CD4-positive, alpha-beta memory T cell (primary cell): Measurements from ENCODE around the gene TM9SF4. TPM values are rescaled to one million over a fixed set of nuclear protein-coding genes. Genes with fewer than 3 reads are reported as not detected.

Experiments used
- CTCF ChIA-PET: fragments of 350-600 bp; sonication (Branson Sonifier 250); formaldehyde crosslinking; loops from one replicate; lab custom pipeline; 2021; ENCODE audit warnings: inconsistent platforms; ENCODE audit not compliant: partially characterized antibody; lab: Charles Lee
- POLR2A ChIA-PET: fragments of 350-600 bp; sonication (Branson Sonifier 250); formaldehyde crosslinking; loops from one replicate; lab custom pipeline; 2021; ENCODE audit not compliant: partially characterized antibody; lab: Charles Lee
- DNase-seq, 5 donors: peaks; one replicate each; pipeline versions ENCODE4 v3.0.0 to v3.0.0-alpha.2; 2020 to 2022; ENCODE audit warnings: mixed read lengths in 1 of 5
- H3K27ac ChIP-seq: one replicate; pipeline ENCODE4 v1.7.0; 2013; ENCODE audit warnings: low read depth, low read length
- H3K27me3 ChIP-seq: 2 replicates; pipeline ENCODE4 v1.7.0; 2013; ENCODE audit warnings: mild to moderate bottlenecking, low read length, moderate library complexity; ENCODE audit not compliant: insufficient read depth
- H3K36me3 ChIP-seq: 2 replicates; pipeline ENCODE4 v1.7.0; 2013; ENCODE audit warnings: mild to moderate bottlenecking, low read length, moderate library complexity; ENCODE audit not compliant: insufficient read depth
- H3K4me1 ChIP-seq: 2 replicates; pipeline ENCODE4 v1.7.0; 2013; ENCODE audit warnings: mild to moderate bottlenecking, low read length, moderate library complexity; ENCODE audit not compliant: insufficient read depth
- H3K4me3 ChIP-seq, 2 donors: one replicate each; pipeline ENCODE4 v1.7.0; 2013; ENCODE audit warnings: low read length in 2 of 2, mild to moderate bottlenecking in 1 of 2
- H3K9me3 ChIP-seq, 2 donors: one replicate each; pipeline ENCODE4 v1.7.0; 2013; ENCODE audit warnings: low read length in 2 of 2, control low read depth in 1 of 2; ENCODE audit not compliant: control insufficient read depth in 1 of 2
- H3K27ac Mint-ChIP-seq, 7 donors: one replicate each; pipeline ENCODE4 v1.8.0; 2020 to 2021; ENCODE audit warnings: mixed read lengths in 7 of 7, mild to moderate bottlenecking in 6 of 7, inconsistent platforms in 3 of 7, moderate library complexity in 3 of 7
- H3K27me3 Mint-ChIP-seq, 2 donors: one replicate each; pipeline ENCODE4 v1.8.0; 2020 to 2021; ENCODE audit warnings: mixed read lengths in 2 of 2
- H3K36me3 Mint-ChIP-seq, 2 donors: one replicate each; pipeline ENCODE4 v1.8.0; 2020 to 2021; ENCODE audit warnings: mixed read lengths in 2 of 2, inconsistent platforms in 1 of 2, mild to moderate bottlenecking in 1 of 2
- H3K4me1 Mint-ChIP-seq, 4 donors: one replicate each; pipeline ENCODE4 v1.8.0; 2020 to 2021; ENCODE audit warnings: mixed read lengths in 4 of 4, mild to moderate bottlenecking in 1 of 4
- H3K4me3 Mint-ChIP-seq, 8 donors: one replicate each; pipeline ENCODE4 v1.8.0; 2020 to 2021; ENCODE audit warnings: mixed read lengths in 8 of 8, mild to moderate bottlenecking in 7 of 8, moderate library complexity in 6 of 8, inconsistent platforms in 3 of 8
- H3K9me3 Mint-ChIP-seq, 8 donors: one replicate each; pipeline ENCODE4 v1.8.0; 2020 to 2021; ENCODE audit warnings: mixed read lengths in 8 of 8, mild to moderate bottlenecking in 5 of 8, inconsistent platforms in 3 of 8, moderate library complexity in 1 of 8
- intact Hi-C: fragments of 100-400 bp; cut with micrococcal nuclease; formaldehyde crosslinking; loops from one replicate; pipeline ENCODE4 v1.15.1; 2023
- polyA plus RNA-seq, 2 donors: library from polyadenylated mRNA; unstranded; fragments of 300-500 nt; fragmentation: Illumina TruSeq; gene quantifications; one replicate each; pipeline ENCODE4 v1.2.3, GENCODE V29; 2021
- total RNA-seq, 2 experiments: library from RNA; stranded (reverse); gene quantifications; one replicate each; pipeline ENCODE4 v1.2.3, GENCODE V29; 2021

TM9SF4 gene
- total and polyA plus RNA-seq, 4 experiments from 2014 or later, result 33.4 to 40.7 (median 36.7) TPM

DNA sequence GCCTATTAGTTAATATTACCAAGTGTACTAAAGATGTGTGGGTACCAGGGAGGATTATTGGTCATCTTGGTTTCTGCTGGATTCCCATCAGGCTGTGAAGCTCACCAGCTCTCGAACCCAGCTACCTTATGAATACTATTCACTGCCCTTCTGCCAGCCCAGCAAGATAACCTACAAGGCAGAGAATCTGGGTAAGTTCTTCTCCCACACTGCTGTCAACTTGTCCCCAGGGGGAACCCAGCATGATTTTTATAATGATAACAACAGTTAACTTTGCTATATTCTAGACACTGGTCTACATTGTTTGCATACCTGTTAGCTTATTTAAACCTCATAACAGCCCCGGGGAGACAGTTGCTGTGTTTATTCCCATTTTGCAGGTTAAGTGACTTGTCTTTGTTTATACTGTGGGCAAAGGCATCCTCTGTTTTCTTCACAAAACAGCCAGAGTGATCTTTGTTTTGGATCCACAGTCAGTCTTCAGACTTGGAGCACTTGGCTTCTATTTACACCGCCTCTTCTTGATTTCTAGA lies 26.5 kb downstream of the TM9SF4 start:
- intact Hi-C loops, result no loop called here
- Histone ChIP-seq H3K36me3 (peaks cover 31% of the 10 kb centered on the region), H3K27ac (no peak overlapping the region), H3K27me3 (no peaks in the 10 kb centered on the region), H3K4me3 (no peak overlapping the region), H3K9me3 (no peaks in the 10 kb centered on the region), H3K4me1 (no peaks in the 10 kb centered on the region)
- Mint-ChIP-seq H3K36me3 (peaks cover 48 to 64% of the 10 kb centered on the region in 2 donors), H3K4me1 (peaks cover 10 to 21% (median 13%) of the 10 kb centered on the region in 4 donors), H3K27ac (no peak overlapping the region), H3K27me3 (no peaks in the 10 kb centered on the region), H3K9me3 (peaks cover 0 to 2% (median 0%) of the 10 kb centered on the region in 8 donors), H3K4me3 (no peak overlapping the region)
- ChIA-PET POLR2A (no interaction called here), CTCF (interaction anchor here (0.9 kb wide), 1 partner anchor 104 kb away, joined by 3 read pairs; no protein-coding TSS in a partner anchor)
- DNase-seq, result no peak

DNA sequence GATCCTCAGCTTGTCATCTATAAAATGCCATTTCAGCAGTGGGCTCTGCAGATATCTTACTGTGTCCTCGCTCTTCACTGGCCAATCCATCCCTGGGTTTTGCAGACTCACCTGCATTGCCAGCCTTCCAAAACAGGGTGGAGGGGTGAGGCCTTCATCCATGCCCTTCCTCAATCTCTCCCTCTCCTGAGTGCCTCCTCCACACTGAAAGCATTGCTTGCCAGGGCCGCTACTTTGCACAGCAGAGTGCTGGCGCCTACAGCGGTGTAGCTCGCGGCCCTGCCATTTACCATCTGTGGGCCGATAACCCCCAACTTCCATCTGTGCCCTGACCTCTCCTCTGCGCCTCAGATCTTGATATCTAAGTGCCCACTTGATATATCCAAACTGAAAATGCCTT lies 29.4 kb downstream of the TM9SF4 start:
- ChIA-PET CTCF (no interaction called here), POLR2A (no interaction called here)
- H3K27me3 Mint-ChIP-seq, result no peaks in the 10 kb centered on the region
- H3K4me1 Mint-ChIP-seq, result peaks cover 0 to 2% (median 0%) of the 10 kb centered on the region in 4 donors
- Histone ChIP-seq H3K36me3 (peaks cover 57% of the 10 kb centered on the region), H3K27ac (no peak overlapping the region), H3K9me3 (no peaks in the 10 kb centered on the region), H3K4me1 (no peaks in the 10 kb centered on the region), H3K4me3 (no peak overlapping the region), H3K27me3 (no peaks in the 10 kb centered on the region)
- H3K36me3 Mint-ChIP-seq, result peaks cover 59 to 78% of the 10 kb centered on the region in 2 donors
- intact Hi-C loops, result no loop called here
- peak overlapping the region in 2 of 7 donors; percentile 39 to 77 for H3K27ac Mint-ChIP-seq
- H3K4me3 Mint-ChIP-seq, result no peak overlapping the region
- DNase-seq, result no peak
- H3K9me3 Mint-ChIP-seq, result no peaks in the 10 kb centered on the region

DNA sequence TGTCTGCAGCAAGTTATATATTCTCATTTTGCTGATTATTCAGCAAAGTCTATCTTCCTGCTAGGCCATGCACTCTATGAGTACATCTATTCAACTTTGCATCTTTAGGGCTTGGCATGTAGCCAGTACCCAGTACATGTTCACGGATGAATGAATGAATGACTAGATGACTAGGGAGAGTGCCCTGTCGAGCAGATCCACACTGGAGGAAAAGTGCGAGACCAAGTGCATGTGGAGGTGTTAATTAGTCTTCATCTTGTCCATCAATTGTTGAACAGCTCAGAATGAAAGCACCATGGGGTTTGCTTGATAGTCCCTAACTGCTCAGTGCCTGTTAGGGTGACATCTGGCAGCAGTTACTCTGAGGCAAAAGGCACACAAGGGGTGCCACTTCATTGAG lies 30.4 kb downstream of the TM9SF4 start:
- Mint-ChIP-seq H3K27me3 (no peaks in the 10 kb centered on the region), H3K9me3 (no peaks in the 10 kb centered on the region), H3K4me1 (peaks cover 0 to 2% (median 0%) of the 10 kb centered on the region in 4 donors), H3K4me3 (no peak overlapping the region), H3K27ac (no peak overlapping the region), H3K36me3 (peaks cover 63 to 81% of the 10 kb centered on the region in 2 donors)
- ChIA-PET CTCF (interaction anchor here (1.4 kb wide), 1 partner anchor 48 kb away, joined by 4 read pairs; no protein-coding TSS in a partner anchor), POLR2A (no interaction called here)
- Histone ChIP-seq H3K27me3 (no peaks in the 10 kb centered on the region), H3K4me3 (no peak overlapping the region), H3K4me1 (no peaks in the 10 kb centered on the region), H3K27ac (no peak overlapping the region), H3K36me3 (peaks cover 66% of the 10 kb centered on the region), H3K9me3 (no peaks in the 10 kb centered on the region)
- DNase-seq, result no peak
- intact Hi-C loops, result no loop called here

DNA sequence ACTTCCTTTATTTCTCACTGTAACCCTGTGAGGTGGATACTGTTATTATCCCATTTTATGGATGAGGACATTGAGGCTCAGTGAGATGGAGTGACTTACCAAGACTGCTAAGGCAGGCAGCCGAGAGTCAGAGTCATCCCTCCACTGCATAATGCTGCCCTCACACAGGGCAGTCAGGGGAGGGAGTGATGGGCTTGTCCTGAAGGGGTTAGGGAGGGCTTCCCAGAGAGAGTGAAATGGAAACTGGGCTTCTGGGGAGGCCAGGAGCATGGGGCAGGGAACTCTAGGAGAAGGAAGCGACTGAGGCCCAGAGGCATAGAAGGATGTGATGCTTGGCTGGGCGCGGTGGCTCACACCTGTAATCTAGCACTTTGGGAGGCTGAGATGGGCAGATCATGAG lies 31.1 kb downstream of the TM9SF4 start:
- Mint-ChIP-seq H3K9me3 (no peaks in the 10 kb centered on the region), H3K4me1 (peaks cover 0 to 2% (median 0%) of the 10 kb centered on the region in 4 donors), H3K36me3 (peaks cover 69 to 84% of the 10 kb centered on the region in 2 donors), H3K27ac (peak overlapping the region in 1 of 7 donors; percentile 22), H3K4me3 (no peak overlapping the region), H3K27me3 (no peaks in the 10 kb centered on the region)
- Histone ChIP-seq H3K27me3 (no peaks in the 10 kb centered on the region), H3K27ac (no peak overlapping the region), H3K36me3 (peaks cover 73% of the 10 kb centered on the region), H3K4me3 (no peak overlapping the region), H3K4me1 (no peaks in the 10 kb centered on the region), H3K9me3 (no peaks in the 10 kb centered on the region)
- DNase-seq, result no peak
- intact Hi-C loops, result no loop called here
- ChIA-PET POLR2A (no interaction called here), CTCF (interaction anchor here (1.4 kb wide), 1 partner anchor 48 kb away, joined by 4 read pairs; no protein-coding TSS in a partner anchor)

DNA sequence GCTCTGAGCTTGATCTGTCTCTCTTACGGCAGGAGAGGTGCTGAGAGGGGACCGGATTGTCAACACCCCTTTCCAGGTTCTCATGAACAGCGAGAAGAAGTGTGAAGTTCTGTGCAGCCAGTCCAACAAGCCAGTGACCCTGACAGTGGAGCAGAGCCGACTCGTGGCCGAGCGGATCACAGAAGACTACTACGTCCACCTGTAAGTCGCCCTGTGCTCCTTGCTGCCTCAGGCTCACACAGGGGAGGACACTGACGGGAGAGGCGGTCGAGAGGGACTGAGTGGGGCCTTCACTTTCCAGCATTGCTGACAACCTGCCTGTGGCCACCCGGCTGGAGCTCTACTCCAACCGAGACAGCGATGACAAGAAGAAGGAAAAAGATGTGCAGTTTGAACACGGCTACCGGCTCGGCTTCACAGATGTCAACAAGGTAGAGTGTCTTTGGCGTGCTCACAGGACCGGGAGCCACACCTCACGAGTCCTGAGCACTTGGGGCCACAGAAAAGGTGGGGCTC lies 32.0 kb downstream of the TM9SF4 start:
- Mint-ChIP-seq H3K27ac (peak overlapping the region in 2 of 7 donors; percentile 38 to 66), H3K36me3 (peaks cover 70 to 85% of the 10 kb centered on the region in 2 donors), H3K9me3 (peaks cover 0 to under 1% (median 0%) of the 10 kb centered on the region in 8 donors), H3K4me1 (peaks cover 0 to 2% (median 0%) of the 10 kb centered on the region in 4 donors), H3K27me3 (no peaks in the 10 kb centered on the region), H3K4me3 (no peak overlapping the region)
- DNase-seq, result no peak
- H3K36me3 ChIP-seq, result peaks cover 78% of the 10 kb centered on the region
- H3K9me3 ChIP-seq, result no peaks in the 10 kb centered on the region
- ChIA-PET CTCF (interaction anchor here (1.4 kb wide), 1 partner anchor 49 kb away, joined by 4 read pairs; no protein-coding TSS in a partner anchor), POLR2A (no interaction called here)
- intact Hi-C loops, result no loop called here
- H3K4me1 ChIP-seq, result no peaks in the 10 kb centered on the region
- H3K4me3 ChIP-seq, result no peak overlapping the region
- no peak overlapping the region for H3K27ac ChIP-seq
- no peaks in the 10 kb centered on the region for H3K27me3 ChIP-seq

DNA sequence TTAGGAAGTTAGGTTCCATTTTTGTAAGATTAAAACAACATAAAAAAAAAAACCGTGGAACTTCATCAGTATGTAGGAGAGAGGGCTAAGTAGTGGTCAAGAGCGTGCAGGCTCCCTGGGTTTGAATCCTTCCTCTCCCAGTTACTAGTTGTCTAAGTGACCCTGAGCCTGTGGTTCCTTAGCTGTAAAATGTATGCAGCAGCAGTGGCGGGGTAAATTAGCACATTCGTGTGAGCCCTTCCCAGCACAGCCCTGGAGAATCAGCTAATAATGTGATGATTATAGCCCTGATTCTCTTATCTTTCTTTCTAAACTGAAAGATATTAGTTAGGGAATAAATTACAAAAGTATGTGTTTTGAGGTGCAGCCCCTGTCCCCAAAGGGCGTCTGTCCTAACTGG lies 32.6 kb downstream of the TM9SF4 start:
- peaks cover 0 to 2% (median 0%) of the 10 kb centered on the region in 4 donors for H3K4me1 Mint-ChIP-seq
- H3K9me3 ChIP-seq, result no peaks in the 10 kb centered on the region
- H3K4me1 ChIP-seq, result no peaks in the 10 kb centered on the region
- POLR2A ChIA-PET, result no interaction called here
- H3K4me3 Mint-ChIP-seq, result no peak overlapping the region
- peaks cover 0 to 2% (median 0%) of the 10 kb centered on the region in 8 donors for H3K9me3 Mint-ChIP-seq
- no peak overlapping the region for H3K27ac ChIP-seq
- no peaks in the 10 kb centered on the region for H3K27me3 ChIP-seq
- CTCF ChIA-PET, result no interaction called here
- H3K36me3 ChIP-seq, result peaks cover 79% of the 10 kb centered on the region
- H3K27me3 Mint-ChIP-seq, result no peaks in the 10 kb centered on the region
- peaks cover 73 to 83% of the 10 kb centered on the region in 2 donors for H3K36me3 Mint-ChIP-seq
- peak overlapping the region in 2 of 7 donors; percentile 4 to 74 for H3K27ac Mint-ChIP-seq
- intact Hi-C loops, result no loop called here
- DNase-seq, result no peak
- H3K4me3 ChIP-seq, result no peak overlapping the region

DNA sequence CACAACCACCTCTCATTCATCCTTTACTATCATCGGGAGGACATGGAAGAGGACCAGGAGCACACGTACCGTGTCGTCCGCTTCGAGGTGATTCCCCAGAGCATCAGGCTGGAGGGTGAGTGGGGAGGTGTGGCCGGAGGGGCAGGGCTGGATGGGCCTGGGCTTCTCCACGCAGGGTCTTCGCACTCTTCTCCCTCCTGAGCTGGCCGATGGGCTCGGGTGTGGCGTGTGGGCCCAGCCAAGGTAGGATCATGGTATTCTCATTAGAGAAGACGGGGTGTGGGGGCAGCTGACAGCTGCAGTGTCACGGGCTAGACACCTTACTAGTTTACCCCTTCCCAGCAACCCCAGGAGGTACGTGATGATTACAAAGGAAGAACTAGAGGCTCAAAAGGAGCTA lies 33.5 kb downstream of the TM9SF4 start:
- DNase-seq, result no peak
- Mint-ChIP-seq H3K4me1 (peaks cover 0 to 2% (median 0%) of the 10 kb centered on the region in 4 donors), H3K9me3 (peaks cover 0 to 2% (median 0%) of the 10 kb centered on the region in 8 donors), H3K27ac (peak overlapping the region in 2 of 7 donors; percentile 27 to 42), H3K27me3 (no peaks in the 10 kb centered on the region), H3K36me3 (peaks cover 69 to 82% of the 10 kb centered on the region in 2 donors), H3K4me3 (no peak overlapping the region)
- Histone ChIP-seq H3K4me1 (no peaks in the 10 kb centered on the region), H3K27me3 (no peaks in the 10 kb centered on the region), H3K4me3 (no peak overlapping the region), H3K27ac (no peak overlapping the region), H3K9me3 (no peaks in the 10 kb centered on the region), H3K36me3 (peaks cover 70% of the 10 kb centered on the region)
- ChIA-PET POLR2A (no interaction called here), CTCF (no interaction called here)
- intact Hi-C loops, result no loop called here
